HFFc6 (cell line): Measurements from ENCODE around the gene OR6N1. TPM values are rescaled to one million over a fixed set of nuclear protein-coding genes. Genes with fewer than 3 reads are reported as not detected.

Source experiments
- DNase-seq: peaks from one replicate; pipeline ENCODE4 v3.0.0-alpha.2; 2018
- H3K27ac Mint-ChIP-seq: 2 replicates; pipeline ENCODE4 v1.8.0; 2020; ENCODE audit warnings: mild to moderate bottlenecking, mixed read lengths
- H3K27me3 Mint-ChIP-seq: 2 replicates; pipeline ENCODE4 v1.8.0; 2021; ENCODE audit warnings: mild to moderate bottlenecking, moderate library complexity, mixed read lengths; ENCODE audit not compliant: insufficient read depth
- H3K36me3 Mint-ChIP-seq: 2 replicates; pipeline ENCODE4 v1.8.0; 2021; ENCODE audit warnings: low read depth, mixed read lengths
- H3K4me1 Mint-ChIP-seq: 2 replicates; pipeline ENCODE4 v1.8.0; 2020; ENCODE audit warnings: low read depth, mixed read lengths
- H3K4me3 Mint-ChIP-seq: 2 replicates; pipeline ENCODE4 v1.8.0; 2020; ENCODE audit warnings: mild to moderate bottlenecking, moderate library complexity, mixed read lengths
- H3K9me3 Mint-ChIP-seq: 2 replicates; pipeline ENCODE4 v1.8.0; 2020; ENCODE audit warnings: mild to moderate bottlenecking, mixed read lengths
- CTCF ChIP-seq: fragments of 200-600 bp; sonication (generic); IDR thresholded peaks from 2 replicates; pipeline ENCODE4 v1.5.0; 2021; ENCODE audit warnings: antibody characterized with exemption, mild to moderate bottlenecking
- long read RNA-seq: library from polyadenylated mRNA; unstranded; transcript quantifications from one replicate; pipeline ENCODE4 v2.0.0, GENCODE V29; 2019
- total RNA-seq, 6 experiments: library from RNA; stranded (reverse); fragmentation: NEBNext Ultra II Directional; extraction: Animal tissue kit (Norgen Biotek cat#: 25700); gene quantifications; 2 replicates in 1 of 6; 3 replicates in 5 of 6; pipeline ENCODE4 v1.2.3, GENCODE V29; 2021

The OR6N1 gene, protein sequence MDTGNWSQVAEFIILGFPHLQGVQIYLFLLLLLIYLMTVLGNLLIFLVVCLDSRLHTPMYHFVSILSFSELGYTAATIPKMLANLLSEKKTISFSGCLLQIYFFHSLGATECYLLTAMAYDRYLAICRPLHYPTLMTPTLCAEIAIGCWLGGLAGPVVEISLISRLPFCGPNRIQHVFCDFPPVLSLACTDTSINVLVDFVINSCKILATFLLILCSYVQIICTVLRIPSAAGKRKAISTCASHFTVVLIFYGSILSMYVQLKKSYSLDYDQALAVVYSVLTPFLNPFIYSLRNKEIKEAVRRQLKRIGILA
- total RNA-seq, result not detected
- long read RNA-seq, result 0 reads

GRCh38 chr1:158771950-158772866, at the start of gene OR6N1:
Gene OR6N1 (minus strand): TSS chr1:158772195. CDS start chr1:158766682, 5,513 bp downstream.
- no peaks in the 10 kb centered on the region for H3K36me3 Mint-ChIP-seq
- H3K27ac Mint-ChIP-seq, result no peak within 1 kb of the TSS
- no peaks in the 10 kb centered on the region; the same call in 1 of the 2 replicates for H3K27me3 Mint-ChIP-seq
- H3K4me1 Mint-ChIP-seq, result no peaks in the 10 kb centered on the region
- no peak for TF ChIP-seq CTCF
- no peak within 1 kb of the TSS for H3K4me3 Mint-ChIP-seq
- peaks cover 32% of the 10 kb centered on the region for H3K9me3 Mint-ChIP-seq
- no peak for DNase-seq

- H3K9me3 Mint-ChIP-seq, result peaks cover 42% of the 10 kb centered on the region
Observed at GRCh38 chr1:158821723-158822122, 49.7 kb upstream of the OR6N1 start.

DNA sequence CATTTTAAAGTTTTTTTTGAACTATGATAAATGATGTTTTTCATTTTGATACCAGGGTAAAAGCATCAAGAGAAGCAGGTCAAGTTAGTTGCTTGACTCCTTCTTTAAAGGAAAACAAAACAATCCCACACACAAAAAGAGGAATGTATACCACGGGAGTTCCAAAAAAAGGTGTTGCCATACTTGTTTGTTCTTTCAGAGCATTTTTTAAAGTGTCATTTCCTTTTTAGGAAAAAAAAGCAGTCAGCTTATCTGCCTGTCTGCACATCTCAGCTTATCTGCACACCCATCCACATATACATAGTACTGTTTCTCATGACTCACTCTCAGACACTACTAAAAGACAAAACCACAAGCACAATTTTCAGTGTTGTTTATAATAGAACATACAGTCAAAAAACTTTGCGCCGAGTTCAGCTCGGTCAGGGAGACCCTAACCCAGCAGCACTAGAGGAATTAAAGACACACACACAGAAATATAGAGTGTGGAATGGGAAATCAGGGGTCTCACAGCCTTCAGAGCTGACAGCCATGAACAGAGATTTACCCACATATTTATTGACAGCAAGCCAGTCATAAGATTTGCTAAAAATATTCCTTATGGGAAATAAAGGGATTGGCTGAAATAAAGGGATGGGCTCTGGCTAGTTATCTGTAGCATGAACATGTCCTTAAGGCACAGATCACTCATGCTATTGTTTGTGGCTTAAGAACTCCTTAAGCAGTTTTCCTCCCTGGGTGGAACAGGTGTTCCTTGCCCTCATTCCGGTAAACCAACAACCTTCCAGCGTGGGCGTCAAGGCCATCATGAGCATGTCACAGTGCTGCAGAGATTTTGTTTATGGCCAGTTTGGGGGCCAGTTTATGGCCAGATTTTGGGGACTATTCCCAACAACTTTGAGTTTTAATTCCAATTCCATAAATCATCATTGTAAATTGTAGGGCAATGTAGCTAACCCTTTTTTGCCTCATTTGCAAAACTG, 47.8 kb upstream of the OR6N1 start:
- peaks cover 41% of the 10 kb centered on the region for H3K9me3 Mint-ChIP-seq
- H3K27ac Mint-ChIP-seq, result no peak overlapping the region
- no peaks in the 10 kb centered on the region for H3K27me3 Mint-ChIP-seq
- no peaks in the 10 kb centered on the region for H3K4me1 Mint-ChIP-seq
- H3K4me3 Mint-ChIP-seq, result no peak overlapping the region
- no peak for DNase-seq
- H3K36me3 Mint-ChIP-seq, result no peaks in the 10 kb centered on the region
- TF ChIP-seq CTCF, result no peak

More at GRCh38 chr1:158821723-158822122, 49.7 kb upstream of the OR6N1 start:
- H3K36me3 Mint-ChIP-seq, result no peaks in the 10 kb centered on the region
- no peak overlapping the region for H3K4me3 Mint-ChIP-seq
- H3K27ac Mint-ChIP-seq, result no peak overlapping the region
- H3K4me1 Mint-ChIP-seq, result no peaks in the 10 kb centered on the region
- TF ChIP-seq CTCF, result no peak
- no peaks in the 10 kb centered on the region for H3K27me3 Mint-ChIP-seq
- no peak for DNase-seq

DNA sequence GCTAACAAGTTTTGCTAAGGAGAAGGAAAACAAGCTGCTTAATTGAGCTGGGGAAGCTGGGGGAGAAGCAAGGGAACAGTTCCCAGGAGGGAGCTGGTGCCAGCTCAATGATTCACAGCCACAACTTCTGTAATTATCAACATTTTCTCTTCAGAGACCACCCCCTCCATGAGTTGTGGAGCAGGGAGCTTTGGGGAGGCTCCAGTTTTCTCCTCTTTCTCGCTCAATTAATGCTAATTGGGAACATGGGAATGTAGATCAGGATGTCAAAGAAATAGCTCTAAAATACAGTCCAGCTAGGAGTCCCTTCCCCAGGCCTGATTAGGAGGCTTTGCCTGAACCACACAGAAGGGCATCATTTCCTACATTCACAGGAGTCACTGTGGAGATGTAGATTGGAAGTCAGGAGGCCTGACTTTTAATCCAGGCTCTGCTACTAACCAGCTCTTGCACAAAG, 47.0 kb upstream of the OR6N1 start:
- no peak overlapping the region for H3K4me3 Mint-ChIP-seq
- H3K27ac Mint-ChIP-seq, result no peak overlapping the region

More for the DNA sequence above, 47.0 kb upstream of the OR6N1 start:
- Mint-ChIP-seq H3K4me1 (no peaks in the 10 kb centered on the region), H3K9me3 (peaks cover 34% of the 10 kb centered on the region), H3K27me3 (no peaks in the 10 kb centered on the region), H3K36me3 (no peaks in the 10 kb centered on the region)
- TF ChIP-seq CTCF, result no peak
- DNase-seq, result no peak
